ENCODE results near the gene MVD. TPM values are rescaled to one million over a fixed set of nuclear protein-coding genes. Genes with fewer than 3 reads are reported as not detected.

The MVD gene
- total and polyA plus RNA-seq, 2 of the 13 experiments (the other 11 are each of a cell fraction or from before 2014, with no cell fraction given), result 28.1 to 187 TPM

- TF ChIP-seq GABPB1 (CRISPR knock-in tag; IDR thresholded peaks at IDR 0.05) (peak; percentile 70; the same call in 1 of the 2 replicates), ERF (CRISPR knock-in tag; IDR thresholded peaks at IDR 0.05) (peak; percentile 63; the same call in 1 of the 2 replicates), SAFB2 (CRISPR knock-in tag; IDR thresholded peaks at IDR 0.05; ENCODE audit: borderline replicate concordance, low read depth) (peak; percentile 76), NFAT5 (CRISPR knock-in tag; IDR thresholded peaks at IDR 0.05) (0 out of 2 replicates have a peak, but pooled peaks have one; percentile 20), ZBTB1 (CRISPR knock-in tag; IDR thresholded peaks at IDR 0.05; ENCODE audit: borderline replicate concordance) (no peak), ZNF44 (CRISPR knock-in tag; IDR thresholded peaks at IDR 0.05) (no peak), NR0B2 (CRISPR knock-in tag; IDR thresholded peaks at IDR 0.05) (no peak), ZNF318 (CRISPR knock-in tag; IDR thresholded peaks at IDR 0.05) (no peak), PBX2 (CRISPR knock-in tag; IDR thresholded peaks at IDR 0.05) (no peak), ZBTB37 (CRISPR knock-in tag; IDR thresholded peaks at IDR 0.05) (0 out of 2 replicates have a peak, but pooled peaks have one; percentile 27)
Observed at GRCh38 chr16:88686439-88687253, 23.8 kb upstream of the MVD start, which contains the start of gene SNAI3 (continued).

Data from HepG2 (cell line).